Uterus (tissue), 2 donors: ENCODE results near the gene PTBP2.
"Not testable (repeated sequence)": the region's sequence is repeated elsewhere in the genome, so short reads cannot be mapped to it uniquely, and the experiment has no call there.

Source experiments
- CTCF ChIP-seq, 4 experiments: fragments of 200-600 bp in 2 of 4; fragments of 450-650 bp in 2 of 4; sonication (generic) in 2 of 4; IDR thresholded peaks; one replicate each; pipeline ENCODE4 v1.5.1; 2016 to 2019; ENCODE audit warnings: antibody characterized with exemption in 4 of 4, mild to moderate bottlenecking in 2 of 4, moderate library complexity in 1 of 4
- POLR2A ChIP-seq, 2 donors: fragments of 450-650 bp; IDR thresholded peaks; one replicate each; pipeline ENCODE4 v1.6.1; 2016; ENCODE audit warnings: antibody characterized with exemption in 2 of 2, mild to moderate bottlenecking in 1 of 2, moderate library complexity in 1 of 2

- TF ChIP-seq CTCF, POLR2A (IDR thresholded peaks at IDR 0.05): not testable (repeated sequence)
Observed at GRCh38 chr1:96801696-96802095, 80.1 kb downstream of the PTBP2 start.
